HG02938 (cell line): Measurements from ENCODE around the gene YWHAQ.

Source experiments
- ATAC-seq: cut with Tn5 transposase; IDR thresholded peaks from one replicate; pipeline ENCODE4 v1.9.1; 2021; ENCODE audit warnings: mild to moderate bottlenecking, moderate library complexity; ENCODE audit not compliant: unreplicated experiment

The YWHAQ gene

DNA sequence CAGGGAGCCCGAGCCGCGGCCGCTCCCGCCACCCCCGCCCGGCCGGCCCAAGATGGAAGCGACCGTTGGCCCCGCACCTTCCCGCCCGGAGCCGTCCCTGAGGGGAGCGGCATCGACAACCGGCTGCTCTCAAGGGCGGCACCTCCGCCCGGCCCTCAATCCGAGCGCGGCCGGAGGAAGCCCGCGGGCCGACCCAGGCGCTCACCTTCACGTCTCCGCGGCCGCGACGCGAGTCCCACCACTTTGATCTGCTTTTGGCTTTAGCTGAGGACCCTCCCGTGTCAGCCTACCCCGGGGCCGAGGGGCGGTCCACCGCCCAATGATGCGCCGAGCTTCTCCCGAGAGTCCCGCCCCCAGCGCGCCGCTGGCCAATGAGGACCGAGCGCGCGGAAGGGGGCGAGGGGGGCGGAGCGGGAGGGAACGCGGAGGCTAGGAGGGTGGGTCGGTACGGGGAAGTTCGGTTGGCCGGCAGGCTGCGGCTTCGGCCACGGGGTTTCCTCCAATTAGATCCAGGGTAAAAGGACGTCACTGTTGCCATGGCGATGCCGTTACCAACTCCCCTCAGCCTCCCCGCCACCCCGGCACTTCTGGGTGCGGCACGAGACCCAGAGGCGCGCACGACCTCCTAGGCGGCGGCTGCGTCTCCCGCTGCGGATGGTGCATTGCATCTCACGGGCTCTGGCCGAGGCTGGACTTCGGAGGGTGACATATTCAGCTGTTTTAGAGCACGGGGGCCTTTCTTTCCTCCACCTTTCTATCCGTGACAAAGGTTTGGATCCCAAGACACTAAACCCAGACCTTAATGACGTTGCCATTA is at the start of gene YWHAQ:
TSS of gene YWHAQ (minus strand) at position 262 of the 817 bp plus-strand sequence. CDS start 545 bp downstream, outside the sequence.
- peak; percentile 93 for ATAC-seq

DNA sequence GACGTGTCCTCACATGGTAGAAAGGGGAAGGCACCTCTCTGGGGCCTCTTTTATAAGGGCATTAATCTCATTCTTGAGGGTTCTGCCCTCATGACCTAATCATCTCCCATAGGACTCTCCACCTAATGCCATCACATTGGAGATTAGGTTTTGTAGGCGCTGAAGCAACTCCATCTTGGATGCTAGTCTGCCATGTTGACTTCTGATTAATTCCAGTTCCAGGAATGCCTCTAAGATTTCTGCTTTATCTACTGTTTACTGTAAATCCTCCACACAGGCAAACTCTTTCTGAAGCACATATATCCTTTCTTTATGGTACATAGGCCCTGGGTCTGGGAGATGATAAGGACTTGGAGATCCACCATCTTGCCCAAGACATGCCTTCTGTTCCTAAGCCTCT is 49.3 kb upstream of the YWHAQ start:
- ATAC-seq: no peak

- no peak for ATAC-seq
Observed at GRCh38 chr2:9679218-9679617, 48.4 kb upstream of the YWHAQ start.

GRCh38 chr2:9678544-9678943 is 47.7 kb upstream of the YWHAQ start:
- no peak for ATAC-seq

DNA sequence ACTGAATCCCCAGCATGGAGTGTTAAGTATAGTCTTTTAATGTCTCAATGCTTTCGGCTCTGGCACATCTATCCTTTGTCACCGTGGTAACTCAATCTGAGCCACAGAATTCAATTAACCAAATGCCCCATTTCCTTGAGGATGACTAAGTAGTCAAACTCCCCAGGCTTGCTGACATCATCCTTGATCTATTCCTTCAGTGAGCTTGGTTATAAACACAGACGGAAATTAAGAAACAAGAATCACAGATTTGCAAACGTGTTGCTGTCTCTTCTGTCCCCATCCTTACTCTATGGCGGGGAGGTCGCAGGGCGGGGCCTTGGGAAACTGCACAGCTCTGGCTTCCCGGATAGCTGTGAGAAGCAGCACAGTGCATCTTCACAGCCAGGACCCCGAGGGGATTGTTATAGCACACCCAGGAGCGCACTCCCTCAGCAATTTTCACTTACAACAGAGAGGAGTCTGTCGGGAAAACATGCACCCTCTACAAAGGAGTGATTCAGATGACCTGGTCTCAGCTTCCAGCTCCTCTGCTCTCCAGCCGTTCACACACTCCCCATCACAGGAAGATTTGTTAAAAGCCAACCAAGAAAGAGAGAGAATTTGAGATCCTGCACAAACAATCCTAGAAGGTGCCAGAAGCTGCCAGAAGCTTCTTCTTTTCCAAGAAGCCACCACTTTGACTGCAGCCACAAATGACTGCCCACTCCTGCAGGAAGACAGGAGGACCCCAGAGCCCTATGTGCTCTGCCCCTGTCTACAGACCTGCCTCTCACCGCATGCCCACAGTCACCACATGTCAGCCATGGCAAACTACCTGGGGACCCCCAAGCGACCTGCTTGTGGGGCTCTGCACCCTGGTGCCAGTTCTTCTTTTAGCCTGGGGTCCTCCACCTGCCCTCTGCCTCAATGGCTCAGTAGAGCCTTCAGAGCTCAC is 44.9 kb upstream of the YWHAQ start:
- ATAC-seq: no peak

DNA sequence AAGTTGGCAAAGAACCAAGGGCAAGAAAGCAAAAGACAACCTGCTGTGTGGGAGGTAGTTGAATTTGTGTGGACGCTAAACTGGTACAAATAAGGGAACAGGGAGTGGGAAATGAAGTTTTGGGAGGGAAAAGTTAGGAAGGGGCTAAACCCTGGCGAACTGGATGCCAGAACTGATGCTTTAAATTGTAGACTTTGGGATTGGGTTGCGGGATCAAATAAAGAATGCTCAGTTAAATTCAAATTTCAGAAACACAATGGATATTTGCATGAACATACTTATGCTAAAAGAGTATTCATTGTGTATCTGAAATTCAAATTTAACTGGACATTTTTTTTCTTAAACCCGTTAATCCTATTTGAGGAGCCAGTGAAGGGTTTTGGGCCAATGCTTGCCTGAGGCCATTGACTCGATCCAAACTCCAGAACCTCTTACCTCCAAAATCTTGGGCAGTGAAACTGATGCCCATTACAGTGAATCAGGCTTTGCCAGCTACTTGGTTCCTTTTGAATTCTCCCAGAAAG is 44.2 kb upstream of the YWHAQ start:
- ATAC-seq: no peak

GRCh38 chr2:9673914-9674481 is 43.2 kb upstream of the YWHAQ start:
- ATAC-seq: no peak

DNA sequence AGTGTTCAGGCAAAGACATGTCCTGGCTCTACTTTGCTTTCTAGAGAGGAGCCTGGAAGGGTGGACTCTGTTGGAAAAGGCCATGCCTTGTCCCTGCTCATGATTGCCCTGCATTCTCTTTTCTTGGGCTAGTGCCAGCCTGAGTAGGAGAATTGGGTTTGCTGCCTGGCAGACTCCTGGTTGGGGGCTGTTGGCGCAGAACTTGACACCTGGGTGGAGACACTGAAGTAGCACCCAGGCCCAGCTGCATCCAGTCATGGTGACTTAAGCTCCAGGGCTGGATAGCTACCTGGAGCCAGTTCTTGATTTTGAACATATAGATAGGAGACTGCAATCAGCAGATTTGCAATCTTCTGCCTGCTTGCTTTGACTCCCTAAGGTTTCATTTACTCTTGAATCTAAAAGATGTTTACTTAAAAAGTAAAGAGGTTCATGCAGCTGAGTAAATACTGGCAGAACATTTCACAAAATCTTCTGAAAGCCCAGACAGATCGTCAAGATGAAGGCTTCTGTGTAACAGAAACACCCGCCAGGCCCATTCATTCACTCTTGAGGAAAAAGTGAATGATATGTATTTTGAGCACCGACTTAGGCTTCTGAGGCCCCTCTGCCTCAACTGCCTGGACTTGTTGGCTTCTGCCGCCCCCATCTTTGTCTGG is 38.0 kb upstream of the YWHAQ start:
- ATAC-seq: no peak

GRCh38 chr2:9667826-9668225 is 37.0 kb upstream of the YWHAQ start:
- ATAC-seq: no peak

GRCh38 chr2:9666306-9666705 is 35.5 kb upstream of the YWHAQ start:
- ATAC-seq: no peak

DNA sequence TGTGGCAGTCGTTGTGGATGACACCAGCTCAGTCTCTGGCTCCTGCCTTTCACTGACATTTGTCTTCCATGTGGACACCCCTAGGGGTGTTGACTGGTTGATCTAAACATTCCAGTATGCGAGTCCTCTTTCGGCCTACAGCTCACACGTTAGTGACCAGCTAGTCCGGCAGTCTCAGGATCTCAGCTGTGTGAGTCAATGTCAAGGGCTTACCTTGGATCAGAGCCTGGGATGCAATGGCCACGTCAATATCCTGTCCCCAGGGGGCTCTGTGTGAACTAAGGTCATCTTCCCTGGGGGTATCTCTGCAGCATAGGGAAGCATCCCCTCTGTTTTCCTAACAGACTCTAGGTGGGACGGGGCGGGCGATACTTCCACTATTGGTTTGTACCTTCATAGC is 35.1 kb upstream of the YWHAQ start:
- ATAC-seq: no peak

- no peak for ATAC-seq
Observed at GRCh38 chr2:9664365-9664764, 33.6 kb upstream of the YWHAQ start.

GRCh38 chr2:9663008-9663879 is 32.4 kb upstream of the YWHAQ start:
- peak; percentile 65 for ATAC-seq

DNA sequence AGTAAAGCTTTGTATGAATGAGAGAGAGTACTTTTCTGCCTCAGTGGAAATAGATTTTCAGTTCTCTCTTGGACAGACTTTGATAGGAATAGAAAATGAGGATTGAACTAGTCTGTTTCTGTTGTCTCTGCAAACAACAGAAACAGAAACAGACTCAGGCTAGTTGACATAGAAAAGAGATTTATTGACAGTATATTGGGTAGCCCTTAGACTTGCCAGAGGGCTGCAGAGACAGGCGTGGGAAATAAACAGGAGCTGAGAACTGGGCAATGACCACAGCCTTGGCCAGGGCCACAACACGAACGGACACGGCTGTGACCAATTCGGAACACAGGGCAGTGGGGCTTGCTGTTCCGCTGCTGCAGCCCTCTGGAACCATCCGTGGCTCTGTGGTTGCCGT is 30.5 kb upstream of the YWHAQ start:
- ATAC-seq: no peak

DNA sequence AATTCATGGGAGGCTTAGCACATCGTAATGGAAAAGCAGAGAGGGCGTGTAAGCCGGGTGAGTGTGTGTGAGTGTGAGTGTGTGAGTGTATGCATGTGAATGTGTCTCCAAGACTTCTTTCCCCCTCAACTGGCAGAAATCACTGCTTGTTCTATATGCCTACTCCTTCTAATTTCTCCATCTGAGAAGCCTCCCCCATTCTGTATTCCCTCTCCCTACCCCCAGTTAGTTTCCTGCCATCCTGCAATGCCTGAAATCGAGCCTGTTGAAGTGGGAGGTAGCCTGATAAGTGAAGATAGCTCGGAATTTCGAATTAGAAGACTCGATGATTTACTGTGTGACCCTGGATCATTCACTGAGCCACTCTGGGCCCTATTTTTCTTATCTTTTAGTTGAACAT is 30.0 kb upstream of the YWHAQ start:
- no peak for ATAC-seq

GRCh38 chr2:9660154-9660553 is 29.4 kb upstream of the YWHAQ start:
- ATAC-seq: no peak

GRCh38 chr2:9658972-9659371 is 28.2 kb upstream of the YWHAQ start:
- no peak for ATAC-seq

DNA sequence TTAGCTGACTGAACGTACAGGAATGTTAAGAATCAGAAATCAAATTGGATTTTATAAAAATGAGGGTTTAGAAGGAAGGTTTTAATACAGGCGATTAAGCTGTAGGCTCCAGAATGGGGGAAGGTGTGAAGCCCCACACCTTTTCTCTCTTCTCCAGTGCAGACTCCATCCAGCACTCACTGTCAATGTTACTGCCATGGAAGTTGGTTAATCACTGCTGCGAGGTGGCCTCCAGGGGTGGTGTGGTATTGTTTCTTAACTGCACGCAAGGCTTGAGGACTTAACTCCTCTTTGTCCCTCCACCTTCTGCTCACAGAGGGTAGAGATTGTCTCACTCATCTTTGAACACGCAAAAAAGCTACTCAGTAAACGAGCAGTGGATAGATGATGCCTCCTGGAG is 26.9 kb upstream of the YWHAQ start:
- no peak for ATAC-seq

GRCh38 chr2:9657083-9657482 is 26.3 kb upstream of the YWHAQ start:
- no peak for ATAC-seq

DNA sequence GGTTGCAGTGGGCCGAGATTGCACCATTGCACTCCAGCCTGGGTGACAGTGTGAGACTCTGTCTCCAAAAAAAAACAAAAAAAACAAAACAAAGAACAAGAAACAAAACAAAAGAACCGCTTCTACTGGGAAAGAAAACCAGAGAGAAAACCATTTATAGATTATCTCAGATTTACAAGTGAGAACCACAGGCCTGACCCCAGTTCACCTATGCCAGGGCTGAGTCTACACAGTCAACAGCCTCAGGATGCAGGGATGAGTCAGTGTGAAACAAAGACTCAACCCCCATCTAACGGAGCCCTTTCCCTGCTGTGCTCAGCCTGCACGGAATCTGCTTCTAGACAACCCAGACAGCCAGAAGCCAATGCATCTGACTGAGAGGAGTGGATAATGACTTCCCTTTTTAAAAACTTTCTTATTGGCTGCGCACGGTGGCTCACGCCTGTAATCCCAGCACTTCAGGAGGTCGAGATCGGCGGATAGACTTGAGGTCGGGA is 25.5 kb upstream of the YWHAQ start:
- ATAC-seq: peak; percentile 82
